ENCODE results near the gene KCNMA1.

KCNMA1 gene

GRCh38 chr10:76880931-76881330, 756.7 kb downstream of the KCNMA1 start:
- no peak for DNase-seq

GRCh38 chr10:76879116-76879913, 758.3 kb downstream of the KCNMA1 start:
- Histone ChIP-seq H3K56ac (ENCODE audit: low read length) (no peak overlapping the region), H3K4me3 (ENCODE audit: low read length) (no peak overlapping the region), H3K27ac (ENCODE audit: low read depth, low read length) (no peak overlapping the region), H2AK5ac (ENCODE audit: low read length) (no peak overlapping the region), H4K8ac (ENCODE audit: low read depth, low read length) (no peak overlapping the region), H4K5ac (ENCODE audit: low read length) (no peak overlapping the region), H3K36me3 (ENCODE audit: control insufficient read depth, insufficient read depth, low read length) (no peaks in the 10 kb centered on the region), H3K18ac (ENCODE audit: low read length) (no peak overlapping the region), H2BK5ac (ENCODE audit: low read length) (no peak overlapping the region), H3K79me1 (ENCODE audit: low read length) (no peaks in the 10 kb centered on the region), H2BK120ac (ENCODE audit: low read depth, low read length) (no peak overlapping the region), H3K4me1 (ENCODE audit: control insufficient read depth, low read depth, low read length) (no peaks in the 10 kb centered on the region), H3K4me2 (ENCODE audit: low read length) (no peak overlapping the region), H3K27me3 (ENCODE audit: insufficient read depth, low read length, poor library complexity) (no peaks in the 10 kb centered on the region), H3K9ac (ENCODE audit: low read length) (no peak overlapping the region), H2BK15ac (replicated peaks; ENCODE audit: low read depth) (no peak overlapping the region), H3K4ac (ENCODE audit: low read depth, low read length) (no peak overlapping the region), H3K23ac (ENCODE audit: low read length) (no peak overlapping the region), H3K79me2 (ENCODE audit: control insufficient read depth, insufficient read depth, low read length) (no peaks in the 10 kb centered on the region)
- no peak for DNase-seq
- WGBS (ENCODE audit: extremely low coverage, insufficient coverage, low lambda C conversion rate): no CpG with 5 or more reads among the region's 9 CpGs

More at GRCh38 chr10:76880931-76881330, 756.7 kb downstream of the KCNMA1 start:
- WGBS (ENCODE audit: extremely low coverage, insufficient coverage, low lambda C conversion rate): no CpG with 5 or more reads among the region's 4 CpGs
- H3K4me1 ChIP-seq (ENCODE audit: control insufficient read depth, low read depth, low read length): no peaks in the 10 kb centered on the region
- no peak overlapping the region for H2BK5ac ChIP-seq (ENCODE audit: low read length)
- H2AK5ac ChIP-seq (ENCODE audit: low read length): no peak overlapping the region
- H3K4ac ChIP-seq (ENCODE audit: low read depth, low read length): no peak overlapping the region
- H3K9ac ChIP-seq (ENCODE audit: low read length): no peak overlapping the region
- H4K5ac ChIP-seq (ENCODE audit: low read length): no peak overlapping the region
- H4K8ac ChIP-seq (ENCODE audit: low read depth, low read length): no peak overlapping the region
- H3K56ac ChIP-seq (ENCODE audit: low read length): no peak overlapping the region
- no peaks in the 10 kb centered on the region for H3K27me3 ChIP-seq (ENCODE audit: insufficient read depth, low read length, poor library complexity)
- no peak overlapping the region for H3K4me2 ChIP-seq (ENCODE audit: low read length)
- no peak overlapping the region for H2BK15ac ChIP-seq (replicated peaks; ENCODE audit: low read depth)
- H3K23ac ChIP-seq (ENCODE audit: low read length): no peak overlapping the region
- H2BK120ac ChIP-seq (ENCODE audit: low read depth, low read length): no peak overlapping the region
- no peak overlapping the region for H3K18ac ChIP-seq (ENCODE audit: low read length)
- no peaks in the 10 kb centered on the region for H3K79me2 ChIP-seq (ENCODE audit: control insufficient read depth, insufficient read depth, low read length)
- no peak overlapping the region for H3K27ac ChIP-seq (ENCODE audit: low read depth, low read length)
- H3K79me1 ChIP-seq (ENCODE audit: low read length): no peaks in the 10 kb centered on the region
- H3K4me3 ChIP-seq (ENCODE audit: low read length): no peak overlapping the region
- H3K36me3 ChIP-seq (ENCODE audit: control insufficient read depth, insufficient read depth, low read length): no peaks in the 10 kb centered on the region

DNA sequence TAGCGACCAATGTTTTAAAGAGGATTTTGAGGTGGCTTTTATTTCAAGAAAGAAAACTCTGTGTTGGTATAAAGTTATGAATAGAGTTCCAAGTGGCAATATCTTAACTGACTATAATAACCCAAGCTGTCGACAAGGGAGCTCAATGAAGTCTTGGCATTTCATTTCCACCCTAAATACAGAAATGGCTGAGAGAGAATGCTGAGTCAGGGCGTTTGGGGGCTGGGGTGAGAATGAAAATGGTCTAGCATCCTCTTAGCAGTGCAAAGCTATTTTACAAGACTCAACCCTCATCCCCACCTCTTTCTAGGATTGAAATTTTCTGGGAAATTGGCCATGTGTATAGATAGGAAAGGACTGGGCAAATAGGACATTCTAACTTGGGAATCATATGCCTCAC, 759.1 kb downstream of the KCNMA1 start:
- no peaks in the 10 kb centered on the region for H3K79me1 ChIP-seq (ENCODE audit: low read length)
- no peak overlapping the region for H2BK5ac ChIP-seq (ENCODE audit: low read length)
- no peak overlapping the region for H3K18ac ChIP-seq (ENCODE audit: low read length)
- H3K56ac ChIP-seq (ENCODE audit: low read length): no peak overlapping the region
- H3K4ac ChIP-seq (ENCODE audit: low read depth, low read length): no peak overlapping the region
- no peaks in the 10 kb centered on the region for H3K4me1 ChIP-seq (ENCODE audit: control insufficient read depth, low read depth, low read length)
- WGBS (ENCODE audit: extremely low coverage, insufficient coverage, low lambda C conversion rate): no CpG with 5 or more reads among the region's 3 CpGs
- no peak overlapping the region for H2AK5ac ChIP-seq (ENCODE audit: low read length)
- H2BK15ac ChIP-seq (replicated peaks; ENCODE audit: low read depth): no peak overlapping the region
- H3K36me3 ChIP-seq (ENCODE audit: control insufficient read depth, insufficient read depth, low read length): no peaks in the 10 kb centered on the region
- H3K23ac ChIP-seq (ENCODE audit: low read length): no peak overlapping the region
- no peak overlapping the region for H3K27ac ChIP-seq (ENCODE audit: low read depth, low read length)
- H3K4me3 ChIP-seq (ENCODE audit: low read length): no peak overlapping the region
- H3K9ac ChIP-seq (ENCODE audit: low read length): no peak overlapping the region
- no peaks in the 10 kb centered on the region for H3K79me2 ChIP-seq (ENCODE audit: control insufficient read depth, insufficient read depth, low read length)
- H2BK120ac ChIP-seq (ENCODE audit: low read depth, low read length): no peak overlapping the region
- H4K5ac ChIP-seq (ENCODE audit: low read length): no peak overlapping the region
- no peaks in the 10 kb centered on the region for H3K27me3 ChIP-seq (ENCODE audit: insufficient read depth, low read length, poor library complexity)
- H3K4me2 ChIP-seq (ENCODE audit: low read length): no peak overlapping the region
- DNase-seq: no peak
- no peak overlapping the region for H4K8ac ChIP-seq (ENCODE audit: low read depth, low read length)

DNA sequence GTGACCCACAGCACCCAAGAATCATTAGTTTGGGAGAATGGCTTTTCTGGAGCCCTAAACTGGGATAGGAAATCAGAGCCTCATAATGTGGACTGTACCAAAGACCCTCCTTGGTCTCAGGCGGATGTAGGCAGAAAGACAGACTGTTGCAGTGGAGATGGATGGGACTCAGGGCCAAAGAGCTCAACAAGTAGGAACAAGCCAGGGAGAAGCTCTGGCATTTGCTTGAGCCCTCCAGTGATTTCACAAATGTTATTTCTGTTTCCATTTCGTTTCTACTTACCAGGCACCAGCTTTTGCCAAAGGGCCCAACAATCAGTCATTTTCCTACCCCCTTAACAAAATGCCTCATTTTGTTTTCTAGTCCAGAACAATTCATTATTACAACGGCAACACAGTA, 762.7 kb downstream of the KCNMA1 start:
- H3K56ac ChIP-seq (ENCODE audit: low read length): no peak overlapping the region
- no peak overlapping the region for H4K8ac ChIP-seq (ENCODE audit: low read depth, low read length)
- H3K4me2 ChIP-seq (ENCODE audit: low read length): no peak overlapping the region
- H3K4me3 ChIP-seq (ENCODE audit: low read length): no peak overlapping the region
- DNase-seq: no peak
- H3K9ac ChIP-seq (ENCODE audit: low read length): no peak overlapping the region
- H3K79me1 ChIP-seq (ENCODE audit: low read length): no peaks in the 10 kb centered on the region
- no CpG with 5 or more reads among the region's 3 CpGs for WGBS (ENCODE audit: extremely low coverage, insufficient coverage, low lambda C conversion rate)
- no peak overlapping the region for H3K23ac ChIP-seq (ENCODE audit: low read length)
- no peak overlapping the region for H2BK15ac ChIP-seq (replicated peaks; ENCODE audit: low read depth)
- H3K79me2 ChIP-seq (ENCODE audit: control insufficient read depth, insufficient read depth, low read length): no peaks in the 10 kb centered on the region
- no peak overlapping the region for H2AK5ac ChIP-seq (ENCODE audit: low read length)
- no peak overlapping the region for H2BK5ac ChIP-seq (ENCODE audit: low read length)
- H3K4ac ChIP-seq (ENCODE audit: low read depth, low read length): no peak overlapping the region
- no peak overlapping the region for H3K27ac ChIP-seq (ENCODE audit: low read depth, low read length)
- no peaks in the 10 kb centered on the region for H3K27me3 ChIP-seq (ENCODE audit: insufficient read depth, low read length, poor library complexity)
- no peak overlapping the region for H4K5ac ChIP-seq (ENCODE audit: low read length)
- no peaks in the 10 kb centered on the region for H3K4me1 ChIP-seq (ENCODE audit: control insufficient read depth, low read depth, low read length)
- no peak overlapping the region for H2BK120ac ChIP-seq (ENCODE audit: low read depth, low read length)
- no peaks in the 10 kb centered on the region for H3K36me3 ChIP-seq (ENCODE audit: control insufficient read depth, insufficient read depth, low read length)
- no peak overlapping the region for H3K18ac ChIP-seq (ENCODE audit: low read length)

DNA sequence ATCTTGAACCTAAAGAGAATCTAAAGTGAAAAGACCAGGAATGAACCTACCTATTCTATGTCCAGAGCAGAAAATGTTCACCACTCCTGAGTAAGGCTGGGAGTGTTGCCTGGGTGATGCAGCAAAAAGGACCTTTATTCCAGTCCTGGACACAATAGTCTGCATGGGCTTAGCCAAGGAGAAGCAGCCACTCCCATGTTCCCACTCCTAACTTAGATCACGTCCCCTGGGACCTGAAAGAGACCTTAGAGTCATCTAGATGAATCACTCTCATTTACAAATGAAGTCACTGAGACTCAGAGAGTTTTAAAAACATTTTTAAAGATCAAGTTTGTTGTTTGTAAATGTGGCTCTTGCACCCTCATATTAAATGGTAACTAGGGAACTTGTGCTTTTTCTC, 763.4 kb downstream of the KCNMA1 start:
- no peak overlapping the region for H3K9ac ChIP-seq (ENCODE audit: low read length)
- WGBS (ENCODE audit: extremely low coverage, insufficient coverage, low lambda C conversion rate): no CpG with 5 or more reads among the region's 1 CpG

More for the DNA sequence above, 763.4 kb downstream of the KCNMA1 start:
- DNase-seq: no peak
- no peak overlapping the region for H2BK15ac ChIP-seq (replicated peaks; ENCODE audit: low read depth)
- no peak overlapping the region for H3K18ac ChIP-seq (ENCODE audit: low read length)
- no peak overlapping the region for H3K4ac ChIP-seq (ENCODE audit: low read depth, low read length)
- H2BK5ac ChIP-seq (ENCODE audit: low read length): no peak overlapping the region
- no peaks in the 10 kb centered on the region for H3K79me2 ChIP-seq (ENCODE audit: control insufficient read depth, insufficient read depth, low read length)
- no peak overlapping the region for H4K5ac ChIP-seq (ENCODE audit: low read length)
- no peaks in the 10 kb centered on the region for H3K27me3 ChIP-seq (ENCODE audit: insufficient read depth, low read length, poor library complexity)
- no peak overlapping the region for H2AK5ac ChIP-seq (ENCODE audit: low read length)
- H3K4me3 ChIP-seq (ENCODE audit: low read length): no peak overlapping the region
- H3K36me3 ChIP-seq (ENCODE audit: control insufficient read depth, insufficient read depth, low read length): no peaks in the 10 kb centered on the region
- no peak overlapping the region for H3K27ac ChIP-seq (ENCODE audit: low read depth, low read length)
- H4K8ac ChIP-seq (ENCODE audit: low read depth, low read length): no peak overlapping the region
- no peak overlapping the region for H2BK120ac ChIP-seq (ENCODE audit: low read depth, low read length)
- H3K56ac ChIP-seq (ENCODE audit: low read length): no peak overlapping the region
- H3K4me2 ChIP-seq (ENCODE audit: low read length): no peak overlapping the region
- no peaks in the 10 kb centered on the region for H3K79me1 ChIP-seq (ENCODE audit: low read length)
- H3K4me1 ChIP-seq (ENCODE audit: control insufficient read depth, low read depth, low read length): no peaks in the 10 kb centered on the region
- H3K23ac ChIP-seq (ENCODE audit: low read length): no peak overlapping the region

All from mesendoderm (in vitro differentiated cells).